GM18858 (cell line): ENCODE results near the gene MYO1F.

Experiments
- ATAC-seq: cut with Tn5 transposase; IDR thresholded peaks from one replicate; pipeline ENCODE4 v1.9.1; 2021; ENCODE audit not compliant: unreplicated experiment

Gene MYO1F

GRCh38 chr19:8499048-8499833, 78.0 kb downstream of the MYO1F start:
- ATAC-seq, result no peak

- no peak for ATAC-seq
Observed at GRCh38 chr19:8498295-8498694, 78.9 kb downstream of the MYO1F start.

- no peak for ATAC-seq
Observed at GRCh38 chr19:8494158-8494557, 83.1 kb downstream of the MYO1F start.

- ATAC-seq, result no peak
Observed at GRCh38 chr19:8491574-8491973, 85.7 kb downstream of the MYO1F start.

GRCh38 chr19:8490873-8491272, 86.4 kb downstream of the MYO1F start:
- no peak for ATAC-seq

GRCh38 chr19:8490395-8490760, 86.9 kb downstream of the MYO1F start:
- ATAC-seq, result no peak

GRCh38 chr19:8489561-8490394, 87.5 kb downstream of the MYO1F start:
- ATAC-seq, result no peak

- no peak for ATAC-seq
Observed at GRCh38 chr19:8488365-8488764, 88.9 kb downstream of the MYO1F start.

- ATAC-seq, result peak; percentile 44
Observed at GRCh38 chr19:8487137-8487851, 89.9 kb downstream of the MYO1F start.

- ATAC-seq, result no peak
Observed at GRCh38 chr19:8486661-8487136, 90.5 kb downstream of the MYO1F start.

- ATAC-seq, result no peak
Observed at GRCh38 chr19:8485561-8486371, 91.5 kb downstream of the MYO1F start.

GRCh38 chr19:8484331-8484894, 92.8 kb downstream of the MYO1F start:
- no peak for ATAC-seq

- ATAC-seq, result no peak
Observed at GRCh38 chr19:8483165-8483564, 94.1 kb downstream of the MYO1F start.

GRCh38 chr19:8482696-8483095, 94.5 kb downstream of the MYO1F start:
- no peak for ATAC-seq

- no peak for ATAC-seq
Observed at GRCh38 chr19:8481616-8482015, 95.6 kb downstream of the MYO1F start.

GRCh38 chr19:8481201-8481600, 96.0 kb downstream of the MYO1F start:
- ATAC-seq, result no peak

- no peak for ATAC-seq
Observed at GRCh38 chr19:8478598-8478997, 98.6 kb downstream of the MYO1F start.

- ATAC-seq, result no peak
Observed at GRCh38 chr19:8477889-8478288, 99.4 kb downstream of the MYO1F start.

- no peak for ATAC-seq
Observed at GRCh38 chr19:8476524-8476923, 100.7 kb downstream of the MYO1F start.

- ATAC-seq, result no peak
Observed at GRCh38 chr19:8475005-8475404, 102.2 kb downstream of the MYO1F start.
